ENCODE measurements around the gene UNC13B.

UNC13B gene

DNA sequence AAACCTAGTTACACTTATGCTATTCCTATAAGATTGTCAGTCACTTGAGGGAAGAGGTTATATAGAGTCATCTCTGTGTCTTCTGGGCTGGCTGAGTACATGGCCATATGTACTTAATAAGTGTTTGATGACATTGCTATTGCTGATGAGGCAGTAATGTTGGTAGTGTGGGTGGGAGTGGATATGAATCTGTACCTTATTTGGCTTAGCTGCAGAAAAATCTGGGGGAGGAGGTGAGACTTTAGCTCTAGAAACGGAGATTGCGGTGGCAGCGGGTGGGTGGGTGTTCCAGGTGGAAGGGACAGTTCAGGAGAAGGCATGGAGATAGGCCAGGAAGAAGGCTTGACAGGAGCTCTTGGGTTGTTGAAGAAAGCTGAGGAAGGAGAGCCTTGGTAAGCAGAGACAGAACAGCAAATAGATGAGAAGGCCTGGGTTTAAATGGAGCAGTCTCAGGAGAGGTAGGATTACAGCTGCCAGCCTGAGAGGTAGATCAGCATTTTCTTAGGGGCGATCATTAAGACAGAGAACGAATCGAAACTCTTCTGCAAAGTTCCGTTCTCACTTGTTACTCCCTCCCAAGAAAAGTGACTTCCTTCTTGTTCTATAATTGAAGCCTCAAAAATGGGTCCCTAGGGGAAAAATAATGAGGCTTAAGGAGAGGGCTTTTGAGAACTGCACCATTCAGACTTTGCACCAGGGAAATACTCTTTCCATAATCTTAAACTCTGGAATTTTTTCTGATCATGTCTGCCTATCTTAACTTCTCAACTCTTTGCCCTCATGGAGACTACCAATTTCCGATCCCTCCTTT is 160.5 kb downstream of the UNC13B start:
- no peak for DNase-seq (ENCODE audit: low read depth in 4 of 4, low spot score in 1 of 4)

GRCh38 chr9:35324966-35325365 is 163.2 kb downstream of the UNC13B start:
- no peak for DNase-seq (ENCODE audit: low read depth in 4 of 4, low spot score in 1 of 4)

- no peak for DNase-seq (ENCODE audit: low read depth in 4 of 4, low spot score in 1 of 4)
Observed at GRCh38 chr9:35333551-35333950, 171.7 kb downstream of the UNC13B start.

DNA sequence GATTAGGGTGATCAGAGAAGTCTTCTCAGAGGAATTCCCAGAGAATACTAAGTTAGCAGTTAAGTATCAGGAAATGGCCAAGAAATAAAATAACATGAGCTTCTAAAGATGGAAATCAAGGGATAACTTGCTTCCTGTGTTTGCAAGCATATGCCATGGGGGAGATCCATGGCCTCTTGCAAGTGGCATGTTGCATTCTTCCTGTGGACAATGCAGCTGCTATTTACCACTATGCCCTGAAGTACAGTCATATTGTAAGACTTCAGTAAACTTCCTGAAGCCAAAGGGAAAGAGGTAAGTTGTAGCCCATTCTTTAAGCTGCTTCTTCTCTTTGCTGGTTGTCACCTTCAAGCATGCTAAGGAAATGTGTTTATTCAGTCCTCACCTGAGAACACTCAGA is 173.4 kb downstream of the UNC13B start:
- no peak for DNase-seq (ENCODE audit: low read depth in 4 of 4, low spot score in 1 of 4)

DNA sequence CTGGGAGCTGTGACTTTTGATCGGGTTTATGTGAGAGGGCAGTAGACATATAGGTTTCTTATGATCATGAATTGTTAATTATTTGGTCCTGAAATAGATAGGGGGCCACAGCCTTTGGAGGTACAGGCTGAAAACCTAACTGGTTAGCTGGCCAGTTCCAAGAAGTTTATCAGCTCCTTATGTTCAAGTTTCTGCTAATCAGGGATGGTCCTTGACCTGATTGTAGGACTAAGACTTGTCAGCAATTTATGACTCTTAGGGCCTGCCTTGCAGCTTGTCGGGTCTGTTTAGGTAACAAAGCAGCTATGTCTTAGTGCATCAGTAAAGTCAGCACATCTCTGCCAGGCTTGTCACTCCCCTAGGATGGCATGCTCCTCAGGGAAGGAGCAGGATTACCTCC is 176.3 kb downstream of the UNC13B start:
- no peak for DNase-seq (ENCODE audit: low read depth in 4 of 4, low spot score in 1 of 4)

GRCh38 chr9:35338561-35339274 is 176.9 kb downstream of the UNC13B start:
- DNase-seq (ENCODE audit: low read depth in 4 of 4, low spot score in 1 of 4): no peak

- no peak for DNase-seq (ENCODE audit: low read depth in 4 of 4, low spot score in 1 of 4)
Observed at GRCh38 chr9:35340046-35340445, 178.2 kb downstream of the UNC13B start.

GRCh38 chr9:35341021-35341420 is 179.2 kb downstream of the UNC13B start:
- DNase-seq (ENCODE audit: low read depth in 4 of 4, low spot score in 1 of 4): no peak

DNA sequence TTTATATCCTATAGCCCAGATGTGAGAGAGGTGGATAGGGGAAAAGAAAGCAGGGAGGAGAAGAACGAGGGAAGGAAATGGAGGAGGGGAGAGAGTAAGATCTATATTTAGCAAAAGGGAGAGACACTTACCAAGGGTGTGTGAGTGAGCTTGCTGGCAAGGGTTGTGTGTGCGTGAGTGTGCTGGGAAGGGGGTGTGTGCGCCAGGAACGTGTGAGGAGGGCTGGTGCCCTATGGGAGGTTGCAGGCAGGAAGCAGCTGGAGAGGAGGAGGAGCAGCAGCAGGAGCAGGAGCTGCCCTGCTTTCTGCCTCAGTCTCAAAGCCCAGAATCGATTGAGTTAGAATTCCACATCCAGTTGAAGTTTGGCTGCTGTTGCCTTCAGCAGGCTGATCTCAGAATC is 179.8 kb downstream of the UNC13B start:
- no peak for DNase-seq (ENCODE audit: low read depth in 4 of 4, low spot score in 1 of 4)

GRCh38 chr9:35342221-35342958 is 180.6 kb downstream of the UNC13B start:
- DNase-seq (ENCODE audit: low read depth in 4 of 4, low spot score in 1 of 4): no peak

GRCh38 chr9:35348109-35348508 is 186.3 kb downstream of the UNC13B start:
- DNase-seq (ENCODE audit: low read depth in 4 of 4, low spot score in 1 of 4): no peak

- DNase-seq (ENCODE audit: low read depth in 4 of 4, low spot score in 1 of 4): no peak
Observed at GRCh38 chr9:35349287-35349990, 187.6 kb downstream of the UNC13B start.

- no peak for DNase-seq (ENCODE audit: low read depth in 4 of 4, low spot score in 1 of 4)
Observed at GRCh38 chr9:35350212-35350611, 188.4 kb downstream of the UNC13B start.

DNA sequence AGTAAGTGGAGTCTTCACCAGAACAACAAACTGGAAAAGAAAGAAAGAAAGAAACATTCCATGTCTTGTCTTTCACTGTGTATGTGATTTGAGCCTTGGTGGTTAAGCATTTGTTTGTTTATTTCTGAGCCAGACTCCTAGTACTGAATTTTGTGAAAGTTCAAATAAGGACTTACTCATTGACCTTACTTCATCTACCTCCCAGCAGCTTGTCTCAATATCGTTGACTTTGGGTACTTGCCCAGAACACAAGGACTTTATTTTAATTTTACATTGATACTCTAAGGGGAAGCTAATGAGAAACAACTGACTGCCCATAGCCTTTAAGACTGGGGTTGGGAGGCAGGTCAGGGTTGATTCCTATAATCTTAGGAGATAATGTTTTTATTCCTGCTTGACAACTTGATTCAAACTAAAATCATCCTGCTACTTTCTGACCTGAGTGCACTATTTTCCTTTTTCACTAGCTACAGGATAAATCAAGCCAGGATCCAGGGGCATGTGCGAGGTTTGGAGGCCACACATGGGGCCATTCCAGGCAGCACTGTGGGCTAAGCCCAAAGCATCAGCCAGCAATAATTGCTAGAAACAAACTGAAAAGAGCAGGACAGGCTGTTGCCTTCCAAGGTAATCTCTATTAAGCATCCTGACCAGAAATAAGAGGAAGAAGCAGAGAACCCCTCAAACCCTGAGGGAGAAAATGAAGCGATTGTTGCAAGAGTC is 189.2 kb downstream of the UNC13B start:
- no peak for DNase-seq (ENCODE audit: low read depth in 4 of 4, low spot score in 1 of 4)

- DNase-seq (ENCODE audit: low read depth in 4 of 4, low spot score in 1 of 4): no peak
Observed at GRCh38 chr9:35353731-35354365, 192.0 kb downstream of the UNC13B start.

- no peak for DNase-seq (ENCODE audit: low read depth in 4 of 4, low spot score in 1 of 4)
Observed at GRCh38 chr9:35355939-35356338, 194.1 kb downstream of the UNC13B start.

DNA sequence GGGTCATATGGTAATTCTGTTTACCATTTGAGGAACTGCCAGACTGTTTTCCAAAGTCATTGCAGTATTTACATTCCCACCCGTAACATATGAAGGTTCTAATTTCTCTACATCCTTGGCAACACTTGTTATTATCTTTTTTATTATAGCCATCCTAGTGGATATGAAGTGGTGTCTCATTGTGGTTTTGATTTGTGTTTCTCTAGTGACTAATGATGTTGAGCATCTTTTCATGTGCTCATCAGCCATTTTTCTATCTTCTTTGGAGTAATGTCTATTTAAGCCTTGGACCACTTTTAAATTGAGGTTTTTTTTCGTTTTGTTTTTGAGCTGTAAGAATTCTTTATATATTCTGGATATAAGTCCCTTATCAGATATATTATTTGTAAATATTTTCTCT is 195.3 kb downstream of the UNC13B start:
- DNase-seq (ENCODE audit: low read depth in 4 of 4, low spot score in 1 of 4): no peak

DNA sequence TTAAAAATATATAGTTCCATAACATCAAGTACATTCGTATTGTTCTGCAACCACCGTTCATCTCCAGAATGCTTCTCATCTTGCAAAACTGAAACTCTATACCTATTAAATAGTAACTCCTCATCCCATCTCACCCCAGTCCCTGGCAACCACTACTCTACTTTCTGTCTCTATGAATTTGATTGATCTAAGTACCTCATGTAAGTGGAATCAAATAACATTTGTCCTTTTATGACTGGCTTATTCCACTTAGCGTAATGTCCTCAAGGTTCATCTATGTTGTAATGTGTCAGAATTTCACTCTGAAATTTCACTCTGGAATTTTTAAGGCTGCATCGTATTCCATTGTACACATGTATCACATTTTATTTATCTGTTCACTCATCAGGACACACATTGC is 196.0 kb downstream of the UNC13B start:
- no peak for DNase-seq (ENCODE audit: low read depth in 4 of 4, low spot score in 1 of 4)

DNA sequence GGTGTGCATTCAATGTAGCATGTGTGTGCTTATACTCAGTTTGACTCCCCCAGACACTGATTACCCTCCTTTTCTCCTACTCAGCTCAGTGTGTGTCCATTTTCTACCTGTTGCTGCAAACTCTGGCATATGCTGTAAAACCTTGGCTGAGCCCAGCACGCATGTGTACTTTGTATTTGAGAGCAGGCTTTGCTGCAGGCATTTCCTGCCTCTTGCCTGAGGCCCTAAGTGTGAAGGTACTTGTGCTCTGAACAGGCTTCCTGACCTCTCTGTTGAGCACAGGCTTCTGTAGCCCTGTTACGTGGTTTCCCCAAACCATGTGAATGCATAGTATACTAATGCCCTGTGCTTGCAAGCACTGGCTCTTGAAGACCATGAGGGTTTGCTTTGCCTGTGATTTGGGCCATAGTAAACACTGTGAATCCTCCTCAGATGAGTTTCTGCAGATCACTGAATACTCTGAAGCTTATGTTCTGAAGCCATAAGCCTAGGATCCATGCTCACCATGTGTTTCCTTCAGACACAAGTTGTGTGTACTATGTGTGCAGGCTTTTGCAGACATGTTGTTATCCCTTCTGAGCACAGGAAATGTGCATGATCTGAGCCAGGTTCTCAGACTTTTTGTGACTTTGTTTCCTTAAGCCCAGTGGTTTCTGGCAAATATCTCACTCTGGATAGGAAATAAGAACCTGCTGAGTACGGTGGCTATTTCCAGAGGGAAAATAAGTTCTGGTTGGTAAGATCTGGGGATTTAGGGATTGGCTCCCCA is 203.2 kb downstream of the UNC13B start:
- no peak for DNase-seq (ENCODE audit: low read depth in 4 of 4, low spot score in 1 of 4)

Data from stimulated activated CD4-positive, alpha-beta T cell treated with anti-CD3 and anti-CD28 coated beads, Interleukin-1b, Interleukin-23, amount 100 ng/mL, for 24 hours (primary cell).